ENCODE results near the gene STK26.
"Not testable (repeated sequence)": the region's sequence is repeated elsewhere in the genome, so short reads cannot be mapped to it uniquely, and the experiment has no call there.

Gene STK26

DNA sequence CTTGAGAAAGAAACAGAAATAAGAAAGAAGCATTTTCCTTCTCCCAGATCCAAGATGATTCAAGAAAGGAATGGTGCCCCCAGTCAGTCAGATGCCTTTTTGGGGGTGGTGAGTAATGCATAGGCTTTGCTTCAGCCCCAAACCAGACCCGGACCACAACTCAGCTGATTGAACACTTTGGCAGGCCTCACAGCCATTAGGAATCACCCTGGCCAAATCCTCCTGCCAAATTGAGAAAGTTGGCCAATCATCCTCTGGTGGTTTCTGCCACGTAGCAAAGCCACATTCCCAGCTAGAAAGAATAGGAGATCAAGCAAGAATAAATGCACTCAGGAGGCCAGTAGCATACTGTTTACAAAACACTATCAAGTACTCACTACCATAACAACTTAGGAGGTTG lies 71.1 kb downstream of the STK26 start:
- no peak for DNase-seq (ENCODE audit: low read depth in 2 of 2)

DNA sequence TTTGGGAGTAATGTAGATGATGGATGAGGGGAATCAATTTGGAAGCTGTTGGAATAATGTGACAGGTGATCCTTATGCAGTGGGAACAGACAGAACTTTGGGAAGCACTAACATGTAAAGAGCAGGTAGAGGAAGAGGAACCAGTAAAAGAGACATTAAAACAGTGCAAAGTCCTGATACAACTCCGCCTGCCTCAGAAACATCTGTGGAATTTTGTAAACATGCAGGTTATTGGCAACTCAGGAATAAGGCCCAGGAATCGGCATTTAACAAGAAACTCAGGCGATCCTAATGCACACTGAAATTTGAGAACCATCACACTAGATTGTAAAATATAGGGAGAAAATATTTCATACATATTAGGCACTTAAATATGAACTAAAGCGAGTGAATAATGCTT lies 75.6 kb downstream of the STK26 start:
- not testable (repeated sequence) for DNase-seq (ENCODE audit: low read depth in 2 of 2)

DNA sequence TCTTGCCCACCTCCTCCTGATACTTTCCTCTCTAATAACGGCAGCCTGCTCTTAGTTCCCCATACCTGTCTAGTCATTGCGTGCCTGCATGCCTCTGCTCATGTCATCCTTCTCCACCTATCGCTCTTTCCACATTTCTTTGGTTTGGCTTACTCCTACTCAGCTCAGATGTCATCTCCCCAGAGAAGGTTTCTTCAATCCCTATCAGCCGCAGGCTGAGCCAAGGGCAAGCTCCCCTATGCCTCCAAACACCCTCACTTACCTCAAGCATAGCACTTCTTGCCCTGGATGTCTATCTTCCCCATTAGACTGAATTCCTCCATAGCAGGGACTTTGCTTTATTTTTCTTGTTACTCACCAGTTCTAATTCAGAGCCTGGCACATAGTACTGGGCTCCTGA lies 78.1 kb downstream of the STK26 start:
- DNase-seq (ENCODE audit: low read depth in 2 of 2) = no peak

DNA sequence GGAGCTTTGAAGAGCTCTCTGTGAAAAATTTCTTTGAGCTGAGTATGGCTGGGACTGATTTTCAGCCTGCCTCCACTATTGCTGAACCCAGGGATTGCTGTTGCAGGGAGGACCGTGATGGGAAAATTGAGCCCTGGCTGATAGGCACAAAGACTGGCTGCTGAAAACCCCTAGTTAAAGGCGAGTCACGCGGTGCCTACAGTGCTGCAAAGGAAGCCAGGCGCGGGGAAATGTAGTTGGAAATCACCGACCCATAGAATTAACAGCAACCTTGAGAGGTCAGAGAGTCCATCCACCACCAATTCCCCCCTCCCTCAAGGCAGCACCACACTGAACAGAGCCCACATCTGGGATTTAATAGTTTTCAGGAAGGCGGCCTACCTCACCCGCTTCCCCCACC lies 78.7 kb downstream of the STK26 start:
- DNase-seq (ENCODE audit: low read depth in 2 of 2) = no peak

DNA sequence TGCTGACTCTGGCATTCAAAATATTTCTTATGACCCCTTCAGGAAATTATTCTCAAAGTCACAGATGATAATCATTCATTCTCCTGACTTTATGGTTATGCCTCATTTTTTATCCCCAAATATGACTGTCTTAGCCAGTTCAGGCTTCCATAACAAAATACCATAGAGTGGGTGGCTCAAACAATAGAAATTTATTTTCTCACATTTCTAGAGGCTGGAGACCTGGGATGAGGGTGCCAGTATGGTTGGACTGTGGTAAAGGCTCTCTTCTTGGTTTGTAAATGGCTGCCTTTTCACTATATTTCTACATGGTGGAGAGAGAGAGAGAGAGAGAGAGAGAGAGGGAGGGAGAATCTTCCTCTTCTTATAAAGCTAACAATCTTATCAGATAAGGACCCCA lies 84.2 kb downstream of the STK26 start:
- no peak for DNase-seq (ENCODE audit: low read depth in 2 of 2)

DNA sequence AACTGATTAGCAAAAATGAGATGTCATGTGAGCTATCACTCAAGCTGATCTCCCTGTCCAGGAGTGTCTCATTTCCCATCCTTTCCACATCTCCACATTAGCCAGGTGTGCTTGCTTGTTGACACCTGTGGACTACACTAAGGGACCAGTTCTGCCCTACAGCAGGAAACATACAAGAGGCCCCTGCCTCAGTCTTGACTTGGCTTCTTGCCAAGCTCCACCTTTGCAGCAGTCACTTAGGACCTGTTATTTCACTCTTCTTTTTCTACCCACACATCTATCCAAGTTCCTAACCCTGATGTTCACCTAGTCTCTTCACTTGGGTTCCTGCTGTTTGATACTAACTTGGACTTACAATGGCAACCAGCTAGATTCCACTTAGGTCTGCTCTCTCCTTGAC lies 91.5 kb downstream of the STK26 start:
- no peak for DNase-seq (ENCODE audit: low read depth in 2 of 2)

DNA sequence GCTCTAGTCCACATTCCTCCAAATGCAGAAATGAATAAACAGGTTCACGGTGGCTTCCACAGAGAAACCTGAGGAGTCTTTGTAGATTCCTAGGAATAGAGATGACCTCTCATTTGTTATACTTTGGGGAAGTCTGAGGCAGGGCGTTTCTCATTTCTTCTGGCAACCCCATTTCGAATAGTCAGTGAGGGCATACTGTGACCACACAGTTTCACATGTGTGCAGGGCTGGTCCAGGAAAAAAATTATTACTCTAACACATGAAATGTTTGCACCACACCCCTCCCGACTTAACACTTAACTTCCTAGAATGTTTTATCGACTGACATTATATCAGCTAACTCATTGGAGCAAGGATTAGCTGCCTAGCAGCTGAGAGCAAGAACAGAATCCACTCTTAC lies 92.7 kb downstream of the STK26 start:
- no peak for DNase-seq (ENCODE audit: low read depth in 2 of 2)

DNA sequence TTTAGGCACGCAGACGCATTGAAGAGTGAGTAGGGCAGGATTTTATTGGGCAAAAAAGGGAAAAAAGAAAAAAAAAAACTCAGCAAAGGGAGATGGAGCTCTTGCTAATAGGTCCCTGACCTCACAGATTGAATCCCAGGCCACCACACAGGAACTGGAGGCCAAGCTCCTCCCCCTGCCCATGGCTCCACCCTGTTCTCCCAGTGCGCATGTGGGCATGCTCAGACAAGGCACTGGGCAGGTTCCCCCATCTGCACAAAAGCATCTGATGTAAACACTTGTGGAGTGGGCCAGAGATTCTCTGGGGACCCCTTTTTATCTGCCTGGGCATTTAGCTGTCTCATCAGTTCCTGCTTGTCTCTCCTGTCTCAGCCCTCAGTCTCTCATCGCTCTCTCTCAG lies 95.3 kb downstream of the STK26 start:
- DNase-seq (ENCODE audit: low read depth in 2 of 2) = no peak

DNA sequence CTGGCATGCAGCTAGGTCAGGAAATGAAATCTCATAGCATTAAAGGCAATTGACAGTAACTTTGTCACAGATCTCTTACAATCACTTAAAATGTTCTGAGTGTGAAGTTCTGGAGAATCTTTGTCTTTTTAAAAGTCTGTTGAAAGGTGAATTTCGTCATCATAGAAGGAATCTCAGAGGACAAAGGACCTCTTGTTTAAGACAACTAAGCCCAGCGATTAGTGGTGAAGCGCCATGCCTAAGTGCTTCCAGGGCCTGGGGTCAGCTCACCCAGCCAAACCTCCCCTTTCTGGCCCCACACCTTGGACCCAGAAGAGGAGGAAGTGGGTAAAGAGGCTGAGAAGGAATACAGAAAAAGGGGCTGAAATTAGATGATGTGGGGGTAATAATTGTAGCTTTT lies 96.2 kb downstream of the STK26 start:
- DNase-seq (ENCODE audit: low read depth in 2 of 2) = no peak

DNA sequence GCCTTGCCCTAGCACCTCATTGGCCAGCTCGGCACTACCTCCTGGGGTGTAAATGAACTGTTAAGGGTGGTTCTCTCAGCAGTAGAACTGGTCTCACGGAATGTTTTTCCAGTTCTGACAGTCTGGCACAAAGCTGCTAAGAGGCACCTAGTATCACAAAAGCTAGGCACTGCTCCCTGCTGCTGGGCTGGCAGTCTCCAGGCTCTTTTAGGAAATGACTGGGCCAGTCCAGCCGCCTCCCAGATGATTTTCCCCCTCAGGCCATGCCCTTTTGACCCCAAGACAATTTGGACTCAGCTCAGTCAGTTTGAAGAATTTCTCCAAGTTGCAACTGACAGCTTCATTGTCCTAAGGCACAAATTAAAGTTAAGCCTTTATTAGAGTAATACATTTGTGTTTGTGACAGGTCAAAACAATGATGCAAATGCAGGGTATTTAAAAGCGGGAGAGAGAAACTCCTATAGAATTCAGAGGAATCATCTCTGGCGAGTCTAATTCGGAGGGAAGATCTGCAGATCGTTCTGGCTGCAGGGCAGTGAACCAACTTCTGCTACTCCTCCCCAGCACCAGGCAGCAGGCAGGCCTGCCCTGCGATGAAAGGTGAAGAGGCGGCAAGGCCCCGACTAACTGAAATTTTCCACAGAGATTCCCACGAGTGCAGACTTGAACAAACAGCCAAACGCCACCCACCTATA lies 96.9 kb downstream of the STK26 start:
- no peak for DNase-seq (ENCODE audit: low read depth in 2 of 2)

DNA sequence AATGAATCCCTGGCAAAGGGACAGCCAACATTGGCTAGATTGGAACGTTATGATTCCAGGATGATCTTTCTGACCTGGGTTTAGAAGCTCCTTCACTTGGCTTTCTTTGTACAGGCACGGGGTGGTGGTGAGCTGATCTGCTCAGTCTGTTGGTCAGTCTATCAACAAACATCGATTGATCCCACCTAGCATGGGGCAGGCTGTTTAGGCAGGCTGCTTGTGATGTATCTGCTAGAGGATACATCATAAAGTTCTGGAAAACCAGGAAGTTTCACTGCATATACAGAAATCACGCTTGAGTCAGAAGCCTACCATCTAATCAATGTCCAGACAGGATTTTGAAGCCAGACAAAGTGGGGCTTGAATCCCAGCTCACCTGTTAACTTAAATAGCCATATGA lies 97.8 kb downstream of the STK26 start:
- DNase-seq (ENCODE audit: low read depth in 2 of 2) = no peak
